ENCODE data around the gene SLC44A3.

The SLC44A3 gene

GRCh38 chr1:94819945-94820746 lies at the start of gene SLC44A3:
Gene SLC44A3, plus strand, starts transcription at chr1:94820357. Its CDS starts 95 bp downstream, at chr1:94820452.
- DNase-seq, result no peak

GRCh38 chr1:94772230-94772641 lies 47.9 kb upstream of the SLC44A3 start:
- no peak for DNase-seq

- no peak for DNase-seq
These were observed 47.3 kb upstream of the SLC44A3 start for GRCh38 chr1:94772845-94773244.

- DNase-seq, result no peak
These were observed 46.8 kb upstream of the SLC44A3 start for GRCh38 chr1:94773296-94773809.

- DNase-seq, result no peak
These were observed 46.2 kb upstream of the SLC44A3 start for GRCh38 chr1:94773931-94774422.

- no peak for DNase-seq
These were observed 43.7 kb upstream of the SLC44A3 start for GRCh38 chr1:94776474-94776873.

- no peak for DNase-seq
These were observed 42.9 kb upstream of the SLC44A3 start for GRCh38 chr1:94777281-94777680.

- DNase-seq, result no peak
These were observed 41.3 kb upstream of the SLC44A3 start for GRCh38 chr1:94778808-94779207.

- DNase-seq, result no peak
These were observed 36.6 kb upstream of the SLC44A3 start for GRCh38 chr1:94783342-94784189.

- DNase-seq, result no peak
These were observed 36.0 kb upstream of the SLC44A3 start for GRCh38 chr1:94784190-94784515.

- no peak for DNase-seq
These were observed 32.5 kb upstream of the SLC44A3 start for GRCh38 chr1:94787691-94788090.

- no peak for DNase-seq
These were observed 29.9 kb upstream of the SLC44A3 start for GRCh38 chr1:94790246-94790645.

- DNase-seq, result no peak
These were observed 29.5 kb upstream of the SLC44A3 start for GRCh38 chr1:94790670-94791069.

- no peak for DNase-seq
These were observed 27.5 kb upstream of the SLC44A3 start for GRCh38 chr1:94792473-94793295.

- DNase-seq, result no peak
These were observed 26.9 kb upstream of the SLC44A3 start for GRCh38 chr1:94793296-94793656.

- DNase-seq, result no peak
These were observed 24.7 kb upstream of the SLC44A3 start for GRCh38 chr1:94795434-94795833.

GRCh38 chr1:94796266-94796665 lies 23.9 kb upstream of the SLC44A3 start:
- DNase-seq, result no peak

GRCh38 chr1:94797291-94797690 lies 22.9 kb upstream of the SLC44A3 start:
- DNase-seq, result no peak

- DNase-seq, result no peak
These were observed 22.1 kb upstream of the SLC44A3 start for GRCh38 chr1:94798054-94798453.

- no peak for DNase-seq
These were observed 21.7 kb upstream of the SLC44A3 start for GRCh38 chr1:94798462-94798861.

- no peak for DNase-seq
These were observed 21.0 kb upstream of the SLC44A3 start for GRCh38 chr1:94799206-94799605.

- no peak for DNase-seq
These were observed 18.1 kb upstream of the SLC44A3 start for GRCh38 chr1:94801919-94802546.
